HepG2 (cell line): Measurements from ENCODE around the gene RPL35. TPM values are rescaled to one million over a fixed set of nuclear protein-coding genes. Genes with fewer than 3 reads are reported as not detected.

Experiments
- ARNTL ChIP-seq: sonication (generic); formaldehyde crosslinking; IDR thresholded peaks from 2 replicates; pipeline ENCODE4 v1.4.0; 2020; ENCODE audit warnings: mild to moderate bottlenecking, missing genetic modification reagents
- ATF6 ChIP-seq: sonication (generic); formaldehyde crosslinking; conservative IDR thresholded peaks from 2 replicates; pipeline ENCODE4 v1.4.0; 2020; ENCODE audit warnings: missing genetic modification reagents
- CENPX ChIP-seq: sonication (generic); formaldehyde crosslinking; IDR thresholded peaks from 2 replicates; pipeline ENCODE4 v1.9.0; 2021; ENCODE audit warnings: mild to moderate bottlenecking, missing genetic modification reagents, moderate library complexity
- ELF1 ChIP-seq: sonication (generic); formaldehyde crosslinking; IDR thresholded peaks from 2 replicates; pipeline ENCODE4 v1.4.0; 2020; ENCODE audit warnings: missing genetic modification reagents
- FOXK2 ChIP-seq: fragments of 450-650 bp; IDR thresholded peaks from 2 replicates; pipeline ENCODE4 v1.6.1; 2016
- GATAD1 ChIP-seq: IDR thresholded peaks from 2 replicates; pipeline ENCODE4 v1.6.1; 2016; ENCODE audit warnings: missing genetic modification reagents, missing compliant biosample characterization
- HOXA7 ChIP-seq: sonication (generic); formaldehyde crosslinking; IDR thresholded peaks from 2 replicates; pipeline ENCODE4 v1.8.1; 2022; ENCODE audit warnings: mild to moderate bottlenecking, missing genetic modification reagents, moderate library complexity
- IRF9 ChIP-seq: sonication (generic); formaldehyde crosslinking; IDR thresholded peaks from 2 replicates; pipeline ENCODE4 v1.8.0; 2022; ENCODE audit warnings: missing genetic modification reagents, mild to moderate bottlenecking, borderline replicate concordance
- KLF12 ChIP-seq: sonication (generic); formaldehyde crosslinking; IDR thresholded peaks from 2 replicates; pipeline ENCODE4 v1.4.0; 2020; ENCODE audit warnings: missing genetic modification reagents, borderline replicate concordance
- PBX2 ChIP-seq: IDR thresholded peaks from 2 replicates; pipeline ENCODE4 v1.6.1; 2016; ENCODE audit warnings: control low read depth
- PBX3 ChIP-seq: sonication (generic); formaldehyde crosslinking; IDR thresholded peaks from 2 replicates; pipeline ENCODE4 v1.8.1; 2023; ENCODE audit warnings: missing genetic modification reagents, inconsistent platforms, borderline replicate concordance
- SIX4 ChIP-seq: sonication (generic); formaldehyde crosslinking; IDR thresholded peaks from 2 replicates; pipeline ENCODE4 v1.4.0; 2020; ENCODE audit warnings: missing genetic modification reagents
- SKIL ChIP-seq: sonication (generic); formaldehyde crosslinking; IDR thresholded peaks from 2 replicates; pipeline ENCODE4 v1.8.0; 2022; ENCODE audit warnings: missing genetic modification reagents, mild to moderate bottlenecking, moderate library complexity, borderline replicate concordance
- TGIF2 ChIP-seq: IDR thresholded peaks from 2 replicates; pipeline ENCODE4 v1.6.1; 2016; ENCODE audit warnings: control low read depth, missing compliant biosample characterization
- ZNF12 ChIP-seq: sonication (generic); formaldehyde crosslinking; IDR thresholded peaks from 2 replicates; pipeline ENCODE4 v1.5.0; 2020; ENCODE audit warnings: missing genetic modification reagents
- ZNF354B ChIP-seq: sonication (generic); formaldehyde crosslinking; IDR thresholded peaks from 2 replicates; pipeline ENCODE4 v1.8.0; 2022; ENCODE audit warnings: mild to moderate bottlenecking, missing genetic modification reagents
- ZNF503 ChIP-seq: sonication (generic); formaldehyde crosslinking; IDR thresholded peaks from 2 replicates; pipeline ENCODE4 v1.4.0; 2020; ENCODE audit warnings: missing genetic modification reagents
- ZNF629 ChIP-seq: sonication (generic); formaldehyde crosslinking; conservative IDR thresholded peaks from 2 replicates; pipeline ENCODE4 v1.5.0; 2020; ENCODE audit warnings: missing genetic modification reagents
- ZNF749 ChIP-seq: sonication (generic); formaldehyde crosslinking; IDR thresholded peaks from 2 replicates; pipeline ENCODE4 v1.8.0; 2022; ENCODE audit warnings: mild to moderate bottlenecking, missing genetic modification reagents, moderate library complexity, borderline replicate concordance
- ZNF878 ChIP-seq: sonication (generic); formaldehyde crosslinking; IDR thresholded peaks from 2 replicates; pipeline ENCODE4 v1.8.1; 2023; ENCODE audit warnings: mild to moderate bottlenecking, missing genetic modification reagents, moderate library complexity
- polyA plus RNA-seq, 8 experiments: library from polyadenylated mRNA; depleted of rRNA in 3 of 8; stranded (reverse) in 7 of 8; unstranded in 1 of 8; fragments of >200 nt; fragmentation: Illumina TruSeq in 4 of 8; extraction: Trizol in 4 of 8; gene quantifications; 2 replicates each; pipeline versions ENCODE4 v1.2.1 to v1.2.3, GENCODE V29; 2011 to 2016; ENCODE audit warnings: low read depth in 4 of 8, missing spikeins in 1 of 8, mixed read lengths in 1 of 8; ENCODE audit not compliant: insufficient read depth in 1 of 8
- total RNA-seq, 5 experiments: library from RNA; depleted of rRNA; stranded (reverse); fragments of >200 nt; fragmentation: Illumina TruSeq; extraction: Trizol; gene quantifications; 2 replicates each; pipeline ENCODE4 v1.2.3, GENCODE V29; 2016; ENCODE audit warnings: low read depth in 1 of 5

The RPL35 gene
- total and polyA plus RNA-seq, 2 of the 13 experiments (the other 11 are each of a cell fraction or from before 2014, with no cell fraction given): 2,153 to 2,935 TPM

- TF ChIP-seq IRF9: no peak
- TF ChIP-seq HOXA7: no peak
- no peak for TF ChIP-seq SKIL (CRISPR knock-in tag)
- no peak for TF ChIP-seq ZNF749 (CRISPR knock-in tag)
- no peak for TF ChIP-seq FOXK2
- no peak for TF ChIP-seq ZNF503 (CRISPR knock-in tag)
- TF ChIP-seq GATAD1 (CRISPR knock-in tag): peak; percentile 74
- TF ChIP-seq TGIF2 (CRISPR knock-in tag): no peak
- no peak for TF ChIP-seq CENPX
- 0 out of 2 replicates have a peak, but pooled peaks have one; percentile 14 for TF ChIP-seq ZNF878 (CRISPR knock-in tag)
- TF ChIP-seq ELF1 (CRISPR knock-in tag): peak; percentile 63
- TF ChIP-seq SIX4 (CRISPR knock-in tag): no peak
- TF ChIP-seq PBX2: no peak
- 0 out of 2 replicates have a peak, but pooled peaks have one; percentile 33 for TF ChIP-seq ZNF12 (CRISPR knock-in tag)
- no peak for TF ChIP-seq ZNF629 (CRISPR knock-in tag)
- TF ChIP-seq ATF6 (CRISPR knock-in tag): no peak
- no peak for TF ChIP-seq ARNTL (CRISPR knock-in tag)
- no peak for TF ChIP-seq ZNF354B
- no peak for TF ChIP-seq PBX3 (CRISPR knock-in tag)
- TF ChIP-seq KLF12 (CRISPR knock-in tag): no peak
Measured at GRCh38 chr9:124869986-124870560, 8.3 kb upstream of the RPL35 start (continued).
